Mucosa of descending colon (tissue), 3 donors: ENCODE data around the gene LONP1. TPM values are rescaled to one million over a fixed set of nuclear protein-coding genes. Genes with fewer than 3 reads are reported as not detected.

Source experiments
- ATAC-seq: fragments of 200-7000 bp; cut with Tn5 transposase; one replicate; pipeline ENCODE4 v1.9.1; 2020; ENCODE audit warnings: mild to moderate bottlenecking, moderate library complexity
- DNase-seq, 3 donors: peaks; one replicate each; pipeline ENCODE4 v3.0.0-alpha.2; 2020
- H3K36me3 ChIP-seq: fragments of 200-600 bp; one replicate; pipeline ENCODE4 v1.8.0; 2021; ENCODE audit warnings: low read depth, mild to moderate bottlenecking
- H3K4me1 ChIP-seq: fragments of 200-600 bp; one replicate; pipeline ENCODE4 v1.8.0; 2021; ENCODE audit warnings: low read depth, mild to moderate bottlenecking
- H3K4me3 ChIP-seq: fragments of 200-600 bp; one replicate; pipeline ENCODE4 v1.8.0; 2021; ENCODE audit warnings: mild to moderate bottlenecking
- H3K9me3 ChIP-seq: fragments of 200-600 bp; one replicate; pipeline ENCODE4 v1.8.0; 2021; ENCODE audit warnings: mild to moderate bottlenecking
- CTCF ChIP-seq: fragments of 200-600 bp; IDR thresholded peaks from one replicate; pipeline ENCODE4 v1.8.0; 2022; ENCODE audit warnings: antibody characterized with exemption, mild to moderate bottlenecking
- intact Hi-C, 2 donors: fragments of 100-400 bp; cut with DNase I in 1 of 2; cut with micrococcal nuclease in 1 of 2; formaldehyde crosslinking; loops; one replicate each; pipeline versions ENCODE4 v1.11.0 to v1.11.1; 2022; cut with DNase I, micrococcal nuclease
- total RNA-seq, 3 donors: library from RNA; stranded (reverse); fragmentation: NEBNext Ultra II Directional in 2 of 3; extraction: Animal tissue kit (Norgen Biotek cat#: 25700) in 2 of 3; gene quantifications; one replicate each; pipeline versions ENCODE4 v1.2.1 to v1.2.4, GENCODE V29; 2021 to 2023
- donor health status: DM: no; HTN: no; CAD: no; lungs with moderate emphysema.
- donor health status: DM: no; HTN: no; CAD: no.
- donor health status: DM: no; HTN: yes; CAD: no.

LONP1 gene
- total RNA-seq, 3 donors from 2014 or later: 55.9 to 63.0 (median 55.9) TPM

- intact Hi-C loops: no loop called here
- ATAC-seq (no peak), DNase-seq (no peak)
- Histone ChIP-seq H3K4me1 (peaks cover 19% of the 10 kb centered on the region), H3K4me3 (no peak overlapping the region), H3K9me3 (no peaks in the 10 kb centered on the region), H3K36me3 (no peaks in the 10 kb centered on the region)
- no peak for TF ChIP-seq CTCF
These were observed 38.4 kb downstream of the LONP1 start for GRCh38 chr19:5681391-5682106.

- no peak for TF ChIP-seq CTCF
- H3K4me1 ChIP-seq: peaks cover 13% of the 10 kb centered on the region
- peak; percentile 99 to 100 (median 99) for DNase-seq
- ATAC-seq: peak; percentile 94
- H3K9me3 ChIP-seq: no peaks in the 10 kb centered on the region
- no peaks in the 10 kb centered on the region for H3K36me3 ChIP-seq
- intact Hi-C loops: no loop called here
- H3K4me3 ChIP-seq: peak within 1 kb of the TSS; percentile 68
These were observed 39.2 kb downstream of the LONP1 start, which contains the start of the genes HSD11B1L and MICOS13 for GRCh38 chr19:5680437-5681368. Gene HSD11B1L (plus strand): TSS chr19:5681027. CDS start chr19:5684833, 3,806 bp downstream. Gene MICOS13 (minus strand): TSS chr19:5680516. CDS start chr19:5680486, 30 bp downstream.

- peak in 1 of 3 donors; percentile 84 for DNase-seq
- intact Hi-C loops: no loop called here
These were observed 39.9 kb downstream of the LONP1 start for GRCh38 chr19:5680084-5680436.

GRCh38 chr19:5679289-5680083 is 40.5 kb downstream of the LONP1 start:
- Histone ChIP-seq H3K4me3 (peak overlapping the region; percentile 68), H3K9me3 (no peaks in the 10 kb centered on the region), H3K4me1 (peaks cover 13% of the 10 kb centered on the region), H3K36me3 (no peaks in the 10 kb centered on the region)
- ATAC-seq (peak; percentile 0), DNase-seq (peak; percentile 42 to 75 (median 55))
- TF ChIP-seq CTCF: no peak
- intact Hi-C loops: no loop called here

More at GRCh38 chr19:5680084-5680436, 39.9 kb downstream of the LONP1 start:
- peak; percentile 9 for ATAC-seq
- no peak for TF ChIP-seq CTCF
- Histone ChIP-seq H3K4me1 (peaks cover 13% of the 10 kb centered on the region), H3K4me3 (peak overlapping the region; percentile 68), H3K9me3 (no peaks in the 10 kb centered on the region), H3K36me3 (no peaks in the 10 kb centered on the region)

- TF ChIP-seq CTCF: no peak
These were observed 41.8 kb downstream of the LONP1 start for GRCh38 chr19:5678071-5678718.

More at GRCh38 chr19:5678071-5678718, 41.8 kb downstream of the LONP1 start:
- H3K9me3 ChIP-seq: no peaks in the 10 kb centered on the region
- ATAC-seq: no peak
- peak in 1 of 3 donors; percentile 36 for DNase-seq
- H3K4me1 ChIP-seq: peaks cover 13% of the 10 kb centered on the region
- no peaks in the 10 kb centered on the region for H3K36me3 ChIP-seq
- intact Hi-C loops: no loop called here
- H3K4me3 ChIP-seq: no peak overlapping the region
